Suprapubic skin (tissue), 4 donors: ENCODE measurements around the gene CREG1.

ENCODE experiments used
- EP300 ChIP-seq: sonication (generic); formaldehyde crosslinking; IDR thresholded peaks from one replicate; pipeline ENCODE4 v1.6.1; 2017; ENCODE audit warnings: antibody characterized with exemption
- POLR2AphosphoS5 ChIP-seq, 3 donors: sonication (generic); formaldehyde crosslinking; IDR thresholded peaks; one replicate each; pipeline ENCODE4 v1.6.1; 2017; ENCODE audit warnings: antibody characterized with exemption in 3 of 3
- TF ChIP-seq, protein P1 (sequence below), 2 donors: fragments of 200-600 bp in 1 of 2; fragments of 450-650 bp in 1 of 2; sonication (generic) in 1 of 2; IDR thresholded peaks; one replicate each; pipeline ENCODE4 v1.5.1; 2016 to 2019; ENCODE audit warnings: antibody characterized with exemption in 2 of 2, mild to moderate bottlenecking in 1 of 2, moderate library complexity in 1 of 2

- TF ChIP-seq, protein P1, sequence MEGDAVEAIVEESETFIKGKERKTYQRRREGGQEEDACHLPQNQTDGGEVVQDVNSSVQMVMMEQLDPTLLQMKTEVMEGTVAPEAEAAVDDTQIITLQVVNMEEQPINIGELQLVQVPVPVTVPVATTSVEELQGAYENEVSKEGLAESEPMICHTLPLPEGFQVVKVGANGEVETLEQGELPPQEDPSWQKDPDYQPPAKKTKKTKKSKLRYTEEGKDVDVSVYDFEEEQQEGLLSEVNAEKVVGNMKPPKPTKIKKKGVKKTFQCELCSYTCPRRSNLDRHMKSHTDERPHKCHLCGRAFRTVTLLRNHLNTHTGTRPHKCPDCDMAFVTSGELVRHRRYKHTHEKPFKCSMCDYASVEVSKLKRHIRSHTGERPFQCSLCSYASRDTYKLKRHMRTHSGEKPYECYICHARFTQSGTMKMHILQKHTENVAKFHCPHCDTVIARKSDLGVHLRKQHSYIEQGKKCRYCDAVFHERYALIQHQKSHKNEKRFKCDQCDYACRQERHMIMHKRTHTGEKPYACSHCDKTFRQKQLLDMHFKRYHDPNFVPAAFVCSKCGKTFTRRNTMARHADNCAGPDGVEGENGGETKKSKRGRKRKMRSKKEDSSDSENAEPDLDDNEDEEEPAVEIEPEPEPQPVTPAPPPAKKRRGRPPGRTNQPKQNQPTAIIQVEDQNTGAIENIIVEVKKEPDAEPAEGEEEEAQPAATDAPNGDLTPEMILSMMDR (IDR thresholded peaks at IDR 0.05) = no peak
- no peak for TF ChIP-seq EP300
- TF ChIP-seq POLR2AphosphoS5 (IDR thresholded peaks at IDR 0.05) = no peak
Observed at GRCh38 chr1:167509587-167509986, 44.0 kb downstream of the CREG1 start.
